H1 (cell line): ENCODE results near the gene GSPT2. TPM values are rescaled to one million over a fixed set of nuclear protein-coding genes. Genes with fewer than 3 reads are reported as not detected.

Source experiments
- CTCF ChIA-PET: fragments of 300-600 bp; sonication (Branson Sonifier 250); formaldehyde crosslinking; loops from one replicate; lab custom pipeline; 2021; ENCODE audit not compliant: partially characterized antibody; lab: Charles Lee
- POLR2A ChIA-PET: fragments of 300-600 bp; sonication (Branson Sonifier 250); formaldehyde crosslinking; loops from one replicate; lab custom pipeline; 2021; ENCODE audit warnings: inconsistent platforms; ENCODE audit not compliant: partially characterized antibody; lab: Charles Lee
- DNase-seq, 2 experiments: peaks; one replicate each; pipeline versions ENCODE4 v3.0.0 to v3.0.0-alpha.2; 2010 to 2022; ENCODE audit warnings: low spot score in 2 of 2, low read depth in 1 of 2, mixed read lengths in 1 of 2
- FAIRE-seq: peaks from 2 replicates; lab custom pipeline; 2011; peaks lifted over from hg19 to GRCh38; lab: Jason Lieb, UNC
- H2AFZ ChIP-seq: 2 replicates; pipeline ENCODE4 v1.8.1; 2012; ENCODE audit warnings: low read length, inconsistent platforms
- H2AK5ac ChIP-seq: 2 replicates; pipeline ENCODE4 v1.6.1; 2013; ENCODE audit warnings: low read depth, low read length
- H2BK120ac ChIP-seq: replicated peaks from 2 replicates; pipeline ENCODE3; 2013; ENCODE audit warnings: low read depth, low read length, inconsistent platforms
- H2BK12ac ChIP-seq: 2 replicates; pipeline ENCODE4 v1.6.1; 2013; ENCODE audit warnings: low read depth, low read length
- H2BK15ac ChIP-seq: 2 replicates; pipeline ENCODE4 v1.6.1; 2013; ENCODE audit warnings: low read length
- H2BK20ac ChIP-seq: 2 replicates; pipeline ENCODE4 v1.6.1; 2013; ENCODE audit warnings: low read length
- H2BK5ac ChIP-seq: 2 replicates; pipeline ENCODE4 v1.6.1; 2013; ENCODE audit warnings: low read depth, low read length
- H3K14ac ChIP-seq: 2 replicates; pipeline ENCODE4 v1.6.1; 2013; ENCODE audit warnings: inconsistent platforms; ENCODE audit not compliant: insufficient read length
- H3K18ac ChIP-seq: 2 replicates; pipeline ENCODE4 v1.6.1; 2013; ENCODE audit warnings: low read length; ENCODE audit errors: extremely low read depth
- H3K23ac ChIP-seq: 2 replicates; pipeline ENCODE4 v1.6.1; 2013; ENCODE audit warnings: inconsistent platforms; ENCODE audit not compliant: insufficient read length
- H3K23me2 ChIP-seq: 2 replicates; pipeline ENCODE4 v1.6.1; 2013; ENCODE audit warnings: low read depth, low read length
- H3K27ac ChIP-seq: 2 replicates; pipeline ENCODE4 v1.6.1; 2011; ENCODE audit warnings: low read depth, low read length, inconsistent platforms
- H3K27me3 ChIP-seq, 4 experiments: replicated peaks in 1 of 4; 1 replicate in 1 of 4; 2 replicates in 3 of 4; pipeline versions ENCODE4 v1.6.1 to v1.8.1; 2011 to 2013; ENCODE audit warnings: low read length in 3 of 4, mild to moderate bottlenecking in 3 of 4, inconsistent platforms in 2 of 4, mixed read lengths in 2 of 4, moderate library complexity in 1 of 4; ENCODE audit not compliant: control insufficient read depth in 3 of 4, insufficient read depth in 3 of 4; ENCODE audit errors: extremely low read depth in 1 of 4
- H3K36me3 ChIP-seq, 4 experiments: 2 replicates each; pipeline versions ENCODE4 v1.6.1 to v1.8.1; 2011 to 2013; ENCODE audit warnings: mild to moderate bottlenecking in 4 of 4, low read length in 3 of 4, moderate library complexity in 2 of 4, control low read depth in 1 of 4, inconsistent platforms in 1 of 4; ENCODE audit not compliant: insufficient read depth in 4 of 4, control insufficient read depth in 2 of 4
- H3K4ac ChIP-seq: replicated peaks from 2 replicates; pipeline ENCODE3; 2013; ENCODE audit warnings: low read length, low read depth, mixed read lengths, inconsistent platforms; ENCODE audit not compliant: insufficient read length
- H3K4me1 ChIP-seq, 4 experiments: replicated peaks in 1 of 4; 1 replicate in 1 of 4; 2 replicates in 3 of 4; pipeline versions ENCODE4 v1.6.1 to v1.8.1; 2011 to 2013; ENCODE audit warnings: low read length in 3 of 4, inconsistent platforms in 2 of 4, mixed read lengths in 1 of 4; ENCODE audit not compliant: insufficient read depth in 4 of 4, control insufficient read depth in 3 of 4
- H3K4me2 ChIP-seq, 2 experiments: 2 replicates each; pipeline versions ENCODE4 v1.6.1 to v1.8.1; 2011 to 2013; ENCODE audit warnings: low read depth in 2 of 2, low read length in 2 of 2, control low read depth in 1 of 2, inconsistent platforms in 1 of 2, mild to moderate bottlenecking in 1 of 2; ENCODE audit not compliant: insufficient read depth in 1 of 2
- H3K4me3 ChIP-seq, 4 experiments: fragments of 200-600, 300-600 bp in 1 of 4; sonication (generic), shearing (Covaris generic), sonication (Bioruptor Twin) in 1 of 4; 2 replicates each; pipeline versions ENCODE4 v1.5.1 to v1.8.1; 2011 to 2016; ENCODE audit warnings: low read length in 4 of 4, low read depth in 3 of 4, control low read depth in 2 of 4, inconsistent platforms in 2 of 4, mild to moderate bottlenecking in 2 of 4, mixed read lengths in 1 of 4, moderate library complexity in 1 of 4; ENCODE audit not compliant: insufficient read depth in 2 of 4; ENCODE audit errors: extremely low read depth in 1 of 4
- H3K56ac ChIP-seq: replicated peaks from 2 replicates; pipeline ENCODE3; 2013; ENCODE audit warnings: low read depth, mild to moderate bottlenecking, mixed read lengths, low read length, inconsistent platforms; ENCODE audit not compliant: insufficient read length
- H3K79me1 ChIP-seq: 2 replicates; pipeline ENCODE4 v1.6.1; 2013; ENCODE audit warnings: low read depth, low read length, control low read depth
- H3K79me2 ChIP-seq, 2 experiments: 2 replicates each; pipeline versions ENCODE4 v1.6.1 to v1.8.1; 2012 to 2013; ENCODE audit warnings: low read length in 2 of 2, mild to moderate bottlenecking in 2 of 2, inconsistent platforms in 1 of 2; ENCODE audit not compliant: insufficient read depth in 2 of 2, control insufficient read depth in 1 of 2
- H3K9ac ChIP-seq, 4 experiments: replicated peaks in 1 of 4; 1 replicate in 1 of 4; 2 replicates in 3 of 4; pipeline versions ENCODE4 v1.6.1 to v1.8.1; 2011 to 2013; ENCODE audit warnings: low read depth in 3 of 4, low read length in 3 of 4, control low read depth in 2 of 4, mild to moderate bottlenecking in 2 of 4, moderate library complexity in 2 of 4, inconsistent platforms in 1 of 4; ENCODE audit errors: extremely low read depth in 1 of 4
- H3K9me3 ChIP-seq, 2 experiments: 2 replicates each; pipeline versions ENCODE4 v1.6.1 to v1.8.1; 2012 to 2013; ENCODE audit warnings: mild to moderate bottlenecking in 2 of 2, moderate library complexity in 2 of 2, control low read depth in 1 of 2, inconsistent platforms in 1 of 2, low read depth in 1 of 2, low read length in 1 of 2, mixed read lengths in 1 of 2; ENCODE audit not compliant: insufficient read depth in 2 of 2
- H4K20me1 ChIP-seq, 2 experiments: replicated peaks in 1 of 2; 2 replicates each; pipeline versions ENCODE3 to v1.8.1; 2011 to 2013; ENCODE audit warnings: inconsistent platforms in 2 of 2, low read length in 2 of 2, mild to moderate bottlenecking in 1 of 2; ENCODE audit not compliant: insufficient read depth in 2 of 2, control insufficient read depth in 1 of 2
- H4K5ac ChIP-seq: 2 replicates; pipeline ENCODE4 v1.6.1; 2013; ENCODE audit warnings: low read length, low read depth, mixed read lengths, inconsistent platforms; ENCODE audit not compliant: insufficient read length
- H4K8ac ChIP-seq: 2 replicates; pipeline ENCODE4 v1.8.0; 2013; ENCODE audit warnings: mild to moderate bottlenecking, moderate library complexity, low read length, inconsistent platforms; ENCODE audit not compliant: insufficient read depth; ENCODE audit errors: extremely low read depth
- H4K91ac ChIP-seq: replicated peaks from 2 replicates; pipeline ENCODE3; 2013; ENCODE audit warnings: low read length, mixed read lengths, inconsistent platforms; ENCODE audit not compliant: insufficient read length
- CBX5 ChIP-seq: fragments of 300-800, 300-1000 bp; sonication (generic); IDR thresholded peaks from 2 replicates; pipeline ENCODE4 v1.7.1; 2016; ENCODE audit warnings: antibody characterized with exemption, low read length, low read depth
- CEBPB ChIP-seq: IDR thresholded peaks from 2 replicates; pipeline ENCODE4 v1.6.1; 2012; ENCODE audit warnings: low read depth, low read length
- CHD1 ChIP-seq: IDR thresholded peaks from 2 replicates; pipeline ENCODE4 v1.6.1; 2012; ENCODE audit warnings: low read depth, low read length, improper control_type of control experiment
- CHD2 ChIP-seq: IDR thresholded peaks from 2 replicates; pipeline ENCODE4 v1.6.1; 2012; ENCODE audit warnings: low read length, improper control_type of control experiment
- EP300 ChIP-seq, 2 experiments: IDR thresholded peaks; 1 replicate in 1 of 2; 2 replicates in 1 of 2; pipeline ENCODE4 v1.6.1; 2011 to 2012; ENCODE audit warnings: low read depth in 2 of 2, low read length in 2 of 2, mild to moderate bottlenecking in 2 of 2, borderline replicate concordance in 1 of 2, inconsistent platforms in 1 of 2, moderate library complexity in 1 of 2
- JUN ChIP-seq: IDR thresholded peaks from 2 replicates; pipeline ENCODE4 v1.6.1; 2011; ENCODE audit warnings: low read depth, mild to moderate bottlenecking, improper control_type of control experiment, low read length
- NANOG ChIP-seq: IDR thresholded peaks from 2 replicates; pipeline ENCODE4 v1.6.1; 2011; ENCODE audit warnings: low read length, low read depth, mild to moderate bottlenecking, inconsistent platforms; ENCODE audit not compliant: insufficient read depth, poor library complexity, severe bottlenecking
- SIX5 ChIP-seq: IDR thresholded peaks from 2 replicates; pipeline ENCODE4 v1.6.1; 2011; ENCODE audit warnings: mild to moderate bottlenecking, low read depth, low read length
- polyA plus RNA-seq, 7 experiments: library from polyadenylated mRNA; depleted of rRNA in 3 of 7; stranded (reverse) in 5 of 7; unstranded in 2 of 7; fragments of >200 nt in 5 of 7; fragments of 200-250 nt in 2 of 7; gene quantifications; 1 replicate in 5 of 7; 2 replicates in 1 of 7; 4 replicates in 1 of 7; pipeline versions ENCODE4 v1.2.1 to v1.2.3, GENCODE V29; 2011 to 2013; ENCODE audit warnings: missing spikeins in 2 of 7, mixed read lengths in 2 of 7
- total RNA-seq: library from RNA; stranded (reverse); fragmentation: NEBNext Ultra II Directional; extraction: Animal tissue kit (Norgen Biotek cat#: 25700); gene quantifications from 2 replicates; pipeline ENCODE4 v1.2.1, GENCODE V29; 2021

GSPT2 gene
- total and polyA plus RNA-seq, 2 of the 8 experiments (the other 6 are each of a cell fraction or from before 2014, with no cell fraction given): 10.8 to 28.2 TPM

GRCh38 chrX:51747671-51748070 is 4.4 kb downstream of the GSPT2 start:
- no peak overlapping the region for H2AFZ ChIP-seq
- H2BK120ac ChIP-seq: no peak overlapping the region
- H3K4me1 ChIP-seq: peaks cover 0 to 2% (median 0%) of the 10 kb centered on the region in 4 experiments; a peak in 2 of 7 replicates
- H3K4ac ChIP-seq: no peak overlapping the region
- H3K79me1 ChIP-seq: no peaks in the 10 kb centered on the region
- H3K23ac ChIP-seq: no peak overlapping the region
- no peak overlapping the region for H2BK20ac ChIP-seq
- H3K27ac ChIP-seq: no peak overlapping the region
- H3K4me3 ChIP-seq: no peak overlapping the region
- no peak overlapping the region for H4K8ac ChIP-seq
- ChIA-PET CTCF (no interaction called here), POLR2A (interaction anchor here (0.5 to 0.6 kb wide), 2 partner anchors 11 to 41 kb away, joined by 3 read pairs; no protein-coding TSS in a partner anchor)
- H3K14ac ChIP-seq: no peak overlapping the region
- peaks cover 0 to 2% of the 10 kb centered on the region in 2 experiments for H4K20me1 ChIP-seq
- peaks cover 3% of the 10 kb centered on the region; the same call in 1 of the 2 replicates for H3K23me2 ChIP-seq
- no peak for FAIRE-seq
- no peak overlapping the region for H4K5ac ChIP-seq
- no peak overlapping the region for H2AK5ac ChIP-seq
- peaks cover 0 to 15% (median 0%) of the 10 kb centered on the region in 4 experiments; a peak in 2 of 8 replicates for H3K36me3 ChIP-seq
- H2BK15ac ChIP-seq: no peak overlapping the region
- H3K18ac ChIP-seq: no peak overlapping the region
- peaks cover 0 to 29% of the 10 kb centered on the region in 2 experiments; a peak in 2 of 4 replicates for H3K79me2 ChIP-seq
- no peak overlapping the region for H2BK12ac ChIP-seq
- H3K9me3 ChIP-seq: no peaks in the 10 kb centered on the region
- no peak overlapping the region; a peak in 1 of 4 replicates for H3K4me2 ChIP-seq
- H2BK5ac ChIP-seq: no peak overlapping the region
- DNase-seq: no peak
- no peaks in the 10 kb centered on the region for H3K27me3 ChIP-seq
- no peak overlapping the region for H3K9ac ChIP-seq
- no peak overlapping the region for H3K56ac ChIP-seq
- no peak overlapping the region for H4K91ac ChIP-seq
- TF ChIP-seq SIX5 (no peak), JUN (no peak), CHD2 (no peak), EP300 (IDR thresholded peaks at IDR 0.05; ENCODE audit: borderline replicate concordance in 1 of 2, low read depth in 2 of 2, low read length in 2 of 2) (no peak), NANOG (no peak), CEBPB (no peak), CBX5 (no peak), CHD1 (no peak)
